ENCODE data around the gene FERMT1.

GRCh38 chr20:6036213-6036612 lies 86.6 kb downstream of the FERMT1 start:
- TF ChIP-seq POLR2A (IDR thresholded peaks at IDR 0.05; ENCODE audit: low read length) (no peak), GATA1 (IDR thresholded peaks at IDR 0.05; ENCODE audit: low read depth, low read length) (no peak)

All from erythroblast (primary cell).